Activated CD4-positive, CD25-positive, alpha-beta regulatory T cell treated with anti-CD3 and anti-CD28 coated beads, Interleukin-2, amount 50 U/mL, for 16 hours (primary cell): ENCODE results near the gene MST1.

ENCODE experiments used
- DNase-seq: peaks from one replicate; pipeline ENCODE4 v3.0.0-alpha.2; 2020; ENCODE audit warnings: low read depth, low spot score

The MST1 gene

GRCh38 chr3:49674497-49674983, 14.7 kb downstream of the MST1 start:
- DNase-seq = no peak

- peak; percentile 94 for DNase-seq
These were observed 15.4 kb downstream of the MST1 start, which contains the start of gene APEH for GRCh38 chr3:49673715-49674496. Gene APEH, plus strand, starts transcription at chr3:49674351. Its CDS starts 51 bp downstream, at chr3:49674402.

- no peak for DNase-seq
These were observed 16.1 kb downstream of the MST1 start for GRCh38 chr3:49673121-49673714.

GRCh38 chr3:49671291-49672288, 17.7 kb downstream of the MST1 start:
- peak; percentile 36 for DNase-seq

GRCh38 chr3:49670940-49671290, 18.4 kb downstream of the MST1 start:
- DNase-seq = no peak

GRCh38 chr3:49669352-49669751, 19.9 kb downstream of the MST1 start:
- DNase-seq = no peak

- DNase-seq = no peak
These were observed 20.4 kb downstream of the MST1 start for GRCh38 chr3:49668861-49669260.

GRCh38 chr3:49668414-49668797, 20.9 kb downstream of the MST1 start:
- DNase-seq = no peak

- no peak for DNase-seq
These were observed 21.4 kb downstream of the MST1 start for GRCh38 chr3:49667701-49668413.

- DNase-seq = no peak
These were observed 22.7 kb downstream of the MST1 start for GRCh38 chr3:49666592-49666991.

GRCh38 chr3:49665822-49666519, 23.3 kb downstream of the MST1 start:
- DNase-seq = no peak

- DNase-seq = no peak
These were observed 25.0 kb downstream of the MST1 start for GRCh38 chr3:49664300-49664699.

GRCh38 chr3:49663831-49664230, 25.4 kb downstream of the MST1 start:
- DNase-seq = no peak

GRCh38 chr3:49662720-49663413, 26.4 kb downstream of the MST1 start:
- DNase-seq = no peak

GRCh38 chr3:49662021-49662420, 27.3 kb downstream of the MST1 start:
- no peak for DNase-seq

GRCh38 chr3:49661281-49661680, 28.0 kb downstream of the MST1 start:
- DNase-seq = no peak

GRCh38 chr3:49659756-49660155, 29.5 kb downstream of the MST1 start:
- no peak for DNase-seq

- DNase-seq = no peak
These were observed 30.6 kb downstream of the MST1 start for GRCh38 chr3:49658711-49659110.

- DNase-seq = no peak
These were observed 31.9 kb downstream of the MST1 start for GRCh38 chr3:49657208-49657915.
